Measurements from ENCODE around the gene GNAQ.

DNA sequence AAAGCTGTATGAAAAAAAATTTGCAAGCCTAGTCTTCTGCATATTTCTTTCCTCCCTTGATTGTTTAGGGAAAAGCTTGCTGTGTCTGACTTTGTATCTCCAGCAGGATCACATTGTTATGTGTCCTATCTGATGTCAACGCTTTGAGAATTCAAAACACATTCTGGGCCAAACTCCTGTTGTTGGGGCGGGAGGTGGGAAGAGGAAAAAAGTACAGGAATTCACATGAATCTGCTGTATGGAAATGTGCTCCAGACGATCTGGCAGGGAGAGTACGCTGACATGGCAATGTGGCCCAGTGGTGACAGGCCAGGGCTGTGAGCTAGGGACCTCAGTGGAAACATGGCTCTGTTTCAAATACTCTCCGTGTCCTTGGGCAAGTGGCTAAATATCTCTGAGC, 296.1 kb downstream of the GNAQ start:
- TF ChIP-seq, protein P1, sequence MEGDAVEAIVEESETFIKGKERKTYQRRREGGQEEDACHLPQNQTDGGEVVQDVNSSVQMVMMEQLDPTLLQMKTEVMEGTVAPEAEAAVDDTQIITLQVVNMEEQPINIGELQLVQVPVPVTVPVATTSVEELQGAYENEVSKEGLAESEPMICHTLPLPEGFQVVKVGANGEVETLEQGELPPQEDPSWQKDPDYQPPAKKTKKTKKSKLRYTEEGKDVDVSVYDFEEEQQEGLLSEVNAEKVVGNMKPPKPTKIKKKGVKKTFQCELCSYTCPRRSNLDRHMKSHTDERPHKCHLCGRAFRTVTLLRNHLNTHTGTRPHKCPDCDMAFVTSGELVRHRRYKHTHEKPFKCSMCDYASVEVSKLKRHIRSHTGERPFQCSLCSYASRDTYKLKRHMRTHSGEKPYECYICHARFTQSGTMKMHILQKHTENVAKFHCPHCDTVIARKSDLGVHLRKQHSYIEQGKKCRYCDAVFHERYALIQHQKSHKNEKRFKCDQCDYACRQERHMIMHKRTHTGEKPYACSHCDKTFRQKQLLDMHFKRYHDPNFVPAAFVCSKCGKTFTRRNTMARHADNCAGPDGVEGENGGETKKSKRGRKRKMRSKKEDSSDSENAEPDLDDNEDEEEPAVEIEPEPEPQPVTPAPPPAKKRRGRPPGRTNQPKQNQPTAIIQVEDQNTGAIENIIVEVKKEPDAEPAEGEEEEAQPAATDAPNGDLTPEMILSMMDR (conservative IDR thresholded peaks at IDR 0.05; ENCODE audit: low read depth in 2 of 2) = no peak
- TF ChIP-seq POLR2AphosphoS5 (IDR thresholded peaks at IDR 0.05; ENCODE audit: low read depth) (no peak), JUNB (IDR thresholded peaks at IDR 0.05; ENCODE audit: unreplicated experiment) (no peak), EZH2 (IDR thresholded peaks at IDR 0.05; ENCODE audit: low read depth, unreplicated experiment) (no peak), ZNF114 (CRISPR knock-in tag; IDR thresholded peaks at IDR 0.05) (no peak), NANOG (IDR thresholded peaks at IDR 0.05; ENCODE audit: borderline replicate concordance) (no peak), ZNF331 (CRISPR knock-in tag; IDR thresholded peaks at IDR 0.05; ENCODE audit: low read depth) (no peak), STAT1 (IDR thresholded peaks at IDR 0.05; ENCODE audit: unreplicated experiment) (no peak)
- TF ChIP-seq, protein P2, sequence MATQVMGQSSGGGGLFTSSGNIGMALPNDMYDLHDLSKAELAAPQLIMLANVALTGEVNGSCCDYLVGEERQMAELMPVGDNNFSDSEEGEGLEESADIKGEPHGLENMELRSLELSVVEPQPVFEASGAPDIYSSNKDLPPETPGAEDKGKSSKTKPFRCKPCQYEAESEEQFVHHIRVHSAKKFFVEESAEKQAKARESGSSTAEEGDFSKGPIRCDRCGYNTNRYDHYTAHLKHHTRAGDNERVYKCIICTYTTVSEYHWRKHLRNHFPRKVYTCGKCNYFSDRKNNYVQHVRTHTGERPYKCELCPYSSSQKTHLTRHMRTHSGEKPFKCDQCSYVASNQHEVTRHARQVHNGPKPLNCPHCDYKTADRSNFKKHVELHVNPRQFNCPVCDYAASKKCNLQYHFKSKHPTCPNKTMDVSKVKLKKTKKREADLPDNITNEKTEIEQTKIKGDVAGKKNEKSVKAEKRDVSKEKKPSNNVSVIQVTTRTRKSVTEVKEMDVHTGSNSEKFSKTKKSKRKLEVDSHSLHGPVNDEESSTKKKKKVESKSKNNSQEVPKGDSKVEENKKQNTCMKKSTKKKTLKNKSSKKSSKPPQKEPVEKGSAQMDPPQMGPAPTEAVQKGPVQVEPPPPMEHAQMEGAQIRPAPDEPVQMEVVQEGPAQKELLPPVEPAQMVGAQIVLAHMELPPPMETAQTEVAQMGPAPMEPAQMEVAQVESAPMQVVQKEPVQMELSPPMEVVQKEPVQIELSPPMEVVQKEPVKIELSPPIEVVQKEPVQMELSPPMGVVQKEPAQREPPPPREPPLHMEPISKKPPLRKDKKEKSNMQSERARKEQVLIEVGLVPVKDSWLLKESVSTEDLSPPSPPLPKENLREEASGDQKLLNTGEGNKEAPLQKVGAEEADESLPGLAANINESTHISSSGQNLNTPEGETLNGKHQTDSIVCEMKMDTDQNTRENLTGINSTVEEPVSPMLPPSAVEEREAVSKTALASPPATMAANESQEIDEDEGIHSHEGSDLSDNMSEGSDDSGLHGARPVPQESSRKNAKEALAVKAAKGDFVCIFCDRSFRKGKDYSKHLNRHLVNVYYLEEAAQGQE (IDR thresholded peaks at IDR 0.05; ENCODE audit: unreplicated experiment) = no peak
